NCI-H1436 treated with DMSO at 0.1 percent for 48 hours (cell line): ENCODE results near the gene PDE4D.

Source experiments
- DNase-seq: peaks from one replicate; lab custom pipeline; 2025; lab: John Stamatoyannopoulos, UW

Gene PDE4D

GRCh38 chr5:59893429-59894227 lies at the start of gene PDE4D:
Gene PDE4D (minus strand): TSS chr5:59893726.
- no peak for DNase-seq

GRCh38 chr5:59937633-59938032 lies 44.1 kb upstream of the PDE4D start:
- DNase-seq, result no peak

- no peak for DNase-seq
Observed at GRCh38 chr5:59923465-59923864, 29.9 kb upstream of the PDE4D start.

GRCh38 chr5:59922220-59922619 lies 28.7 kb upstream of the PDE4D start:
- DNase-seq, result no peak

- no peak for DNase-seq
Observed at GRCh38 chr5:59921816-59922215, 28.3 kb upstream of the PDE4D start.

GRCh38 chr5:59919484-59919883 lies 26.0 kb upstream of the PDE4D start:
- DNase-seq, result no peak

- no peak for DNase-seq
Observed at GRCh38 chr5:59917121-59917520, 23.6 kb upstream of the PDE4D start.

GRCh38 chr5:59905188-59905587 lies 11.7 kb upstream of the PDE4D start:
- no peak for DNase-seq

GRCh38 chr5:59897075-59897474 lies 3.5 kb upstream of the PDE4D start:
- no peak for DNase-seq

- DNase-seq, result no peak
Observed at GRCh38 chr5:59891962-59892643, 1.4 kb downstream of the PDE4D start.

GRCh38 chr5:59887274-59887673 lies 6.3 kb downstream of the PDE4D start:
- no peak for DNase-seq

GRCh38 chr5:59874675-59875074 lies 18.9 kb downstream of the PDE4D start:
- no peak for DNase-seq

GRCh38 chr5:59873113-59873512 lies 20.4 kb downstream of the PDE4D start:
- DNase-seq, result no peak

GRCh38 chr5:59866661-59867060 lies 26.9 kb downstream of the PDE4D start:
- no peak for DNase-seq

GRCh38 chr5:59864718-59865117 lies 28.8 kb downstream of the PDE4D start:
- DNase-seq, result no peak

- DNase-seq, result no peak
Observed at GRCh38 chr5:59863777-59864176, 29.7 kb downstream of the PDE4D start.

GRCh38 chr5:59856358-59856757 lies 37.2 kb downstream of the PDE4D start:
- no peak for DNase-seq

GRCh38 chr5:59850766-59851165 lies 42.8 kb downstream of the PDE4D start:
- no peak for DNase-seq

- DNase-seq, result no peak
Observed at GRCh38 chr5:59847586-59847985, 45.9 kb downstream of the PDE4D start.

- DNase-seq, result no peak
Observed at GRCh38 chr5:59845730-59846129, 47.8 kb downstream of the PDE4D start.

GRCh38 chr5:59843511-59844213 lies 49.9 kb downstream of the PDE4D start:
- DNase-seq, result no peak

- no peak for DNase-seq
Observed at GRCh38 chr5:59842999-59843398, 50.5 kb downstream of the PDE4D start.

- no peak for DNase-seq
Observed at GRCh38 chr5:59840200-59840601, 53.3 kb downstream of the PDE4D start.
